Measurements from ENCODE around the gene OR52N4. TPM values are rescaled to one million over a fixed set of nuclear protein-coding genes. Genes with fewer than 3 reads are reported as not detected.

OR52N4 gene
- polyA plus RNA-seq (2013, experiment 1 of 2), result 0.17 TPM
- 0.10 TPM for polyA plus RNA-seq (2013, experiment 2 of 2)

DNA sequence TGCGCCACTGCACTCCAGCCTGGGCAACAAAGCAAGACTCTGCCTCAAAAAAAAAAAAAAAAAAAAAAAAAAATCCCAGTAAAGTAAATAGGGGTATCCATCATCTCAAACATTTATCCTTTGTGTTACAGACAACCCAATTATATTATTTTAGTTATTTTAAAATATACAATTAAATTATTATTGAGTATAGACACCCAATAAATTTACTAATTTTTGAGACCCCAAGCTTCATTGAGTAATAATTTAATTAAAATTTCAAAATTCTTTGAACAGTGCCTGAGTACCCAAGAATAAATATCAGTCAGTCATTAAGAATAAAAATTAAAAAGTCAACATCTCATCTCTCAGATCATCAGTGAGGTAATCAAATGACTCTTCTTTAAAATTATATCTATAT, at the start of gene OR52N4:
Gene OR52N4, plus strand, starts transcription at position 301 of the 400 bp plus-strand sequence. CDS start 498 bp downstream, outside the sequence.
- no peak for DNase-seq (ENCODE audit: low spot score)
- Histone ChIP-seq H4K8ac (ENCODE audit: low read depth, low read length) (no peak within 1 kb of the TSS), H3K27ac (replicated peaks; ENCODE audit: low read length) (no peak within 1 kb of the TSS), H3K4me1 (ENCODE audit: control insufficient read depth in 2 of 2, insufficient read depth in 1 of 2, low read depth in 1 of 2, low read length in 2 of 2) (no peaks in the 10 kb centered on the region), H3K9me3 (replicated peaks in 1 of 2; ENCODE audit: control insufficient read depth in 2 of 2, insufficient read depth in 1 of 2, low read depth in 1 of 2, low read length in 2 of 2) (no peaks in the 10 kb centered on the region), H3K4ac (ENCODE audit: low read length) (no peak within 1 kb of the TSS), H3K23ac (ENCODE audit: low read depth, low read length, poor library complexity) (no peak within 1 kb of the TSS), H2BK120ac (ENCODE audit: low read depth, low read length) (no peak within 1 kb of the TSS), H3K4me3 (ENCODE audit: low read length in 2 of 2) (no peak within 1 kb of the TSS), H2BK15ac (ENCODE audit: low read length) (no peak within 1 kb of the TSS), H2AFZ (ENCODE audit: low read length) (no peak within 1 kb of the TSS), H2BK5ac (ENCODE audit: low read length) (no peak within 1 kb of the TSS), H4K91ac (ENCODE audit: low read depth, low read length, poor library complexity) (no peak within 1 kb of the TSS), H3K9ac (ENCODE audit: low read depth, low read length, poor library complexity) (no peak within 1 kb of the TSS), H3K36me3 (replicated peaks in 1 of 2; ENCODE audit: control insufficient read depth in 2 of 2, insufficient read depth in 2 of 2, low read length in 2 of 2) (no peaks in the 10 kb centered on the region), H3K4me2 (ENCODE audit: insufficient read depth, low read length, poor library complexity, severe bottlenecking) (no peak within 1 kb of the TSS), H3K14ac (ENCODE audit: low read length) (no peak within 1 kb of the TSS), H3K79me1 (ENCODE audit: low read depth, low read length) (no peaks in the 10 kb centered on the region), H3K18ac (ENCODE audit: low read length) (no peak within 1 kb of the TSS), H2BK12ac (ENCODE audit: low read length) (no peak within 1 kb of the TSS), H3K27me3 (ENCODE audit: control insufficient read depth in 3 of 3, insufficient read depth in 3 of 3, low read depth in 1 of 3, low read length in 3 of 3) (no peaks in the 10 kb centered on the region), H2AK5ac (ENCODE audit: low read depth, low read length) (no peak within 1 kb of the TSS)
- WGBS, 2 donors (ENCODE audit: extremely low coverage in 2 of 2, insufficient read length in 2 of 2, insufficient replicate concordance in 1 of 2), result no CpG with 5 or more reads among the region's 1 CpG

DNA sequence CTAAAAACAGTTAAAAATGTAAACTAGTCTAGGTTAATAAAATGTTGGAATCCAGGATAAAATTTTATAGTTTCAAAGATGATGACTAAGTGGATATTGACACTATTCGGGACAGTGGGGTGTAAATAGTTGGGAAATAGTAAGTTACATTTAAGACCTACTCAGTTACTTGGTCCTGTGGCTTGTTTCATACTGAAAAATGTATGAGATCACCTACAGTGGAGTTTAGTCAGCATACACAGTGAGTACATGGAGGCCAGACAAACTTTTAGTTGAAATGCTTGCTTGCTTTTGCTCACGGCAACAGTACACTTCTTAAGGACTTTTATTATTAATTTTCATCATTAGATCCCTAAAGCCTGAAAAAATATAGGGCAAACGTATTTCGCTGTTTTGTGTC, 48.4 kb upstream of the OR52N4 start:
- Histone ChIP-seq H3K4ac (ENCODE audit: low read length) (no peak overlapping the region), H3K18ac (ENCODE audit: low read length) (no peak overlapping the region), H3K4me3 (ENCODE audit: low read length in 2 of 2) (no peak overlapping the region), H3K23ac (ENCODE audit: low read depth, low read length, poor library complexity) (no peak overlapping the region), H2AK5ac (ENCODE audit: low read depth, low read length) (no peak overlapping the region), H3K79me1 (ENCODE audit: low read depth, low read length) (no peaks in the 10 kb centered on the region), H3K14ac (ENCODE audit: low read length) (no peak overlapping the region), H2BK15ac (ENCODE audit: low read length) (no peak overlapping the region), H3K36me3 (replicated peaks in 1 of 2; ENCODE audit: control insufficient read depth in 2 of 2, insufficient read depth in 2 of 2, low read length in 2 of 2) (peaks cover 0 to 14% of the 10 kb centered on the region in 2 donors), H2BK5ac (ENCODE audit: low read length) (no peak overlapping the region), H2BK120ac (ENCODE audit: low read depth, low read length) (no peak overlapping the region), H4K8ac (ENCODE audit: low read depth, low read length) (no peak overlapping the region), H3K27me3 (ENCODE audit: control insufficient read depth in 3 of 3, insufficient read depth in 3 of 3, low read depth in 1 of 3, low read length in 3 of 3) (no peaks in the 10 kb centered on the region), H3K27ac (replicated peaks; ENCODE audit: low read length) (no peak overlapping the region), H3K4me1 (ENCODE audit: control insufficient read depth in 2 of 2, insufficient read depth in 1 of 2, low read depth in 1 of 2, low read length in 2 of 2) (no peaks in the 10 kb centered on the region), H3K9me3 (replicated peaks in 1 of 2; ENCODE audit: control insufficient read depth in 2 of 2, insufficient read depth in 1 of 2, low read depth in 1 of 2, low read length in 2 of 2) (no peaks in the 10 kb centered on the region), H2AFZ (ENCODE audit: low read length) (no peak overlapping the region), H3K4me2 (ENCODE audit: insufficient read depth, low read length, poor library complexity, severe bottlenecking) (no peak overlapping the region), H3K9ac (ENCODE audit: low read depth, low read length, poor library complexity) (no peak overlapping the region), H4K91ac (ENCODE audit: low read depth, low read length, poor library complexity) (no peak overlapping the region), H2BK12ac (ENCODE audit: low read length) (no peak overlapping the region)
- no peak for DNase-seq (ENCODE audit: low spot score)
- no CpG with 5 or more reads among the region's 4 CpGs for WGBS, 2 donors (ENCODE audit: extremely low coverage in 2 of 2, insufficient read length in 2 of 2, insufficient replicate concordance in 1 of 2)

DNA sequence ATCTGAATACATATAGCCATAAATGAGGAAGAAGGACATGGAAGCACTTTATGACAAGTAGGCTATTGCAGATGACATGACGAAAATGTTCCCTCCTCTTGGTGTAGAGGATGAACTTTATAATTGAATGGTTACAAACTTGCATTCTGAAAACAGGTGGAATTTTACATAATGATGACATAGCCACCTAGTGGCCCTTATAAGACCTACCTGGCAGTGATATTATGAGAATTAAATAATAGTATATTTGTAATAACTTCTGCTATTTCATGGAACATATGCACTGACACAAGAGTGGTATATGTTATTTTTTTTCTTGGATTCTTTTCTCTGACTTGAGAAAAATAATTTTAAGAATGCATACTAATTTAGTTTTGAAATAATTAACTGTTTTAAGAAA, 41.5 kb upstream of the OR52N4 start:
- Histone ChIP-seq H3K4me2 (ENCODE audit: insufficient read depth, low read length, poor library complexity, severe bottlenecking) (no peak overlapping the region), H3K18ac (ENCODE audit: low read length) (no peak overlapping the region), H3K9me3 (replicated peaks in 1 of 2; ENCODE audit: control insufficient read depth in 2 of 2, insufficient read depth in 1 of 2, low read depth in 1 of 2, low read length in 2 of 2) (no peaks in the 10 kb centered on the region), H3K23ac (ENCODE audit: low read depth, low read length, poor library complexity) (no peak overlapping the region), H3K14ac (ENCODE audit: low read length) (no peak overlapping the region), H3K27ac (replicated peaks; ENCODE audit: low read length) (no peak overlapping the region), H3K27me3 (ENCODE audit: control insufficient read depth in 3 of 3, insufficient read depth in 3 of 3, low read depth in 1 of 3, low read length in 3 of 3) (no peaks in the 10 kb centered on the region), H2AFZ (ENCODE audit: low read length) (no peak overlapping the region), H2AK5ac (ENCODE audit: low read depth, low read length) (no peak overlapping the region), H3K4ac (ENCODE audit: low read length) (no peak overlapping the region), H3K4me1 (ENCODE audit: control insufficient read depth in 2 of 2, insufficient read depth in 1 of 2, low read depth in 1 of 2, low read length in 2 of 2) (no peaks in the 10 kb centered on the region), H3K79me1 (ENCODE audit: low read depth, low read length) (no peaks in the 10 kb centered on the region), H2BK12ac (ENCODE audit: low read length) (no peak overlapping the region), H3K4me3 (ENCODE audit: low read length in 2 of 2) (no peak overlapping the region), H4K8ac (ENCODE audit: low read depth, low read length) (no peak overlapping the region), H3K9ac (ENCODE audit: low read depth, low read length, poor library complexity) (no peak overlapping the region), H4K91ac (ENCODE audit: low read depth, low read length, poor library complexity) (no peak overlapping the region), H2BK120ac (ENCODE audit: low read depth, low read length) (no peak overlapping the region), H3K36me3 (replicated peaks in 1 of 2; ENCODE audit: control insufficient read depth in 2 of 2, insufficient read depth in 2 of 2, low read length in 2 of 2) (peaks cover 0 to 9% of the 10 kb centered on the region in 2 donors), H2BK15ac (ENCODE audit: low read length) (no peak overlapping the region), H2BK5ac (ENCODE audit: low read length) (no peak overlapping the region)
- WGBS, 2 donors (ENCODE audit: extremely low coverage in 2 of 2, insufficient read length in 2 of 2, insufficient replicate concordance in 1 of 2), result no CpG with 5 or more reads among the region's 1 CpG
- DNase-seq (ENCODE audit: low spot score), result no peak

DNA sequence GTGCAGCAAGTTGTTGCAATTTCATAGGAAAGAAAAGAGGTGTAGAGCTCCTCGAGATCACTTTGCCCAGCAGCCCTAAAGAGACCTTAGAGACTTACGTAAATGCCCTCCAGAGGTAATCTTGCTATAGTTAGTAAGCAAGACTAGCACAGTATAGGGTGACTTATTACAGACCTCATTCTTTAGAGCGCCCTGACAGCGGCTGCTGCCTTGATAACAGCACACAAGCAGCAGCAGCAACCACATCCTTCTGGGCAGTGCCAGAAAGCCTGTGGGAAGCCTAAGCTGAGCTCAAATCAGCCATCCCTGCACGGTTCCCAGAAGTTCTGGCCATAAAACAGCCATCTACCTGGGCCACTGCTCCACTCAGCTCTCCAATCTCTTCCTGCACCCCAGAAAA, 40.3 kb upstream of the OR52N4 start:
- H2BK12ac ChIP-seq (ENCODE audit: low read length), result no peak overlapping the region
- H3K27ac ChIP-seq (replicated peaks; ENCODE audit: low read length), result no peak overlapping the region
- no peaks in the 10 kb centered on the region for H3K79me1 ChIP-seq (ENCODE audit: low read depth, low read length)
- H2AK5ac ChIP-seq (ENCODE audit: low read depth, low read length), result no peak overlapping the region
- H3K9me3 ChIP-seq (replicated peaks in 1 of 2; ENCODE audit: control insufficient read depth in 2 of 2, insufficient read depth in 1 of 2, low read depth in 1 of 2, low read length in 2 of 2), result no peaks in the 10 kb centered on the region
- WGBS, 2 donors (ENCODE audit: extremely low coverage in 2 of 2, insufficient read length in 2 of 2, insufficient replicate concordance in 1 of 2), result no CpG with 5 or more reads among the region's 5 CpGs
- H3K4me1 ChIP-seq (ENCODE audit: control insufficient read depth in 2 of 2, insufficient read depth in 1 of 2, low read depth in 1 of 2, low read length in 2 of 2), result no peaks in the 10 kb centered on the region
- no peak overlapping the region for H3K4ac ChIP-seq (ENCODE audit: low read length)
- no peak overlapping the region for H3K14ac ChIP-seq (ENCODE audit: low read length)
- no peak overlapping the region for H2BK5ac ChIP-seq (ENCODE audit: low read length)
- H3K18ac ChIP-seq (ENCODE audit: low read length), result no peak overlapping the region
- no peak overlapping the region for H4K8ac ChIP-seq (ENCODE audit: low read depth, low read length)
- no peak overlapping the region for H2BK15ac ChIP-seq (ENCODE audit: low read length)
- no peak overlapping the region for H3K23ac ChIP-seq (ENCODE audit: low read depth, low read length, poor library complexity)
- no peak overlapping the region for H3K4me3 ChIP-seq (ENCODE audit: low read length in 2 of 2)
- H3K27me3 ChIP-seq (ENCODE audit: control insufficient read depth in 3 of 3, insufficient read depth in 3 of 3, low read depth in 1 of 3, low read length in 3 of 3), result no peaks in the 10 kb centered on the region
- peaks cover 0 to 8% of the 10 kb centered on the region in 2 donors for H3K36me3 ChIP-seq (replicated peaks in 1 of 2; ENCODE audit: control insufficient read depth in 2 of 2, insufficient read depth in 2 of 2, low read length in 2 of 2)
- no peak overlapping the region for H2AFZ ChIP-seq (ENCODE audit: low read length)
- no peak for DNase-seq (ENCODE audit: low spot score)
- H3K4me2 ChIP-seq (ENCODE audit: insufficient read depth, low read length, poor library complexity, severe bottlenecking), result no peak overlapping the region
- H4K91ac ChIP-seq (ENCODE audit: low read depth, low read length, poor library complexity), result no peak overlapping the region
- no peak overlapping the region for H2BK120ac ChIP-seq (ENCODE audit: low read depth, low read length)
- no peak overlapping the region for H3K9ac ChIP-seq (ENCODE audit: low read depth, low read length, poor library complexity)

Measured in neuronal stem cell (in vitro differentiated cells).